Activated B cell treated with CpG ODN at 0.5 μM for 24 hours (primary cell): ENCODE data around the gene BBLN. TPM values are rescaled to one million over a fixed set of nuclear protein-coding genes. Genes with fewer than 3 reads are reported as not detected.

Experiments
- ATAC-seq: fragments of 200-7000 bp; cut with Tn5 transposase; one replicate; pipeline ENCODE4 v1.10.0; 2021; ENCODE audit warnings: low read depth, mild to moderate bottlenecking, moderate library complexity
- CTCF ChIA-PET: fragments of 350-600 bp; sonication (Branson Sonifier 250); formaldehyde crosslinking; loops from one replicate; lab custom pipeline; 2021; ENCODE audit warnings: antibody characterized with exemption; lab: Charles Lee
- POLR2A ChIA-PET: fragments of 350-600 bp; sonication (Branson Sonifier 250); formaldehyde crosslinking; loops from one replicate; lab custom pipeline; 2021; ENCODE audit warnings: antibody characterized with exemption; lab: Charles Lee
- DNase-seq: peaks from one replicate; pipeline ENCODE4 v3.0.0; 2022
- H3K27ac Mint-ChIP-seq: one replicate; pipeline ENCODE4 v1.8.0; 2020; ENCODE audit warnings: mixed read lengths
- H3K27me3 Mint-ChIP-seq: one replicate; pipeline ENCODE4 v1.8.0; 2021; ENCODE audit warnings: mixed read lengths
- H3K36me3 Mint-ChIP-seq: one replicate; pipeline ENCODE4 v1.8.0; 2021; ENCODE audit warnings: low read depth, mixed read lengths
- H3K4me1 Mint-ChIP-seq: one replicate; pipeline ENCODE4 v1.8.0; 2021; ENCODE audit warnings: mixed read lengths
- H3K4me3 Mint-ChIP-seq: one replicate; pipeline ENCODE4 v1.8.0; 2020; ENCODE audit warnings: mild to moderate bottlenecking, mixed read lengths
- H3K9me3 Mint-ChIP-seq: one replicate; pipeline ENCODE4 v1.8.0; 2020; ENCODE audit warnings: mixed read lengths
- CTCF ChIP-seq: fragments of 200-600 bp; IDR thresholded peaks from one replicate; pipeline ENCODE4 v1.8.0; 2022; ENCODE audit warnings: antibody characterized with exemption, mild to moderate bottlenecking
- intact Hi-C: fragments of 100-400 bp; cut with micrococcal nuclease; formaldehyde crosslinking; loops from one replicate; pipeline ENCODE4 v1.15.1; 2024
- total RNA-seq: library from RNA; stranded (reverse); gene quantifications from 2 replicates; pipeline ENCODE4 v1.2.3, GENCODE V29; 2022

BBLN gene
- total RNA-seq, 1 donor from 2014 or later: 47.7 TPM

- no peaks in the 10 kb centered on the region for H3K27me3 Mint-ChIP-seq
- H3K36me3 Mint-ChIP-seq: peaks cover 39% of the 10 kb centered on the region
- no peak for DNase-seq
- no peak overlapping the region for H3K27ac Mint-ChIP-seq
- intact Hi-C loops: loop anchor here (5.0 kb wide), 1 partner anchor 136 kb away; the partner anchor contains the start of gene EEIG1
- no peaks in the 10 kb centered on the region for H3K9me3 Mint-ChIP-seq
- ChIA-PET CTCF (interaction anchor here (1.0 to 4.3 kb wide), 10 partner anchors 10 to 176 kb away, joined by 3 to 39 read pairs (median 6); partner anchors contain the start of genes NAIF1 and PTGES2), POLR2A (interaction anchor here (0.5 to 3.4 kb wide), 2 partner anchors 11 to 566 kb away, joined by 4 to 16 read pairs; no protein-coding TSS in a partner anchor)
- ATAC-seq: no peak
- H3K4me3 Mint-ChIP-seq: no peak overlapping the region
- H3K4me1 Mint-ChIP-seq: peaks cover 41% of the 10 kb centered on the region
- no peak for TF ChIP-seq CTCF
Measured at GRCh38 chr9:128118472-128118857, 41.6 kb upstream of the BBLN start.

GRCh38 chr9:128118971-128119665 lies 40.9 kb upstream of the BBLN start:
- Mint-ChIP-seq H3K4me3 (no peak overlapping the region), H3K27me3 (no peaks in the 10 kb centered on the region), H3K9me3 (no peaks in the 10 kb centered on the region), H3K27ac (no peak overlapping the region), H3K4me1 (peaks cover 38% of the 10 kb centered on the region), H3K36me3 (peaks cover 37% of the 10 kb centered on the region)
- DNase-seq (no peak), ATAC-seq (no peak)
- intact Hi-C loops: loop anchor here (5.0 kb wide), 1 partner anchor 137 kb away; the partner anchor contains the start of gene EEIG1
- ChIA-PET CTCF (interaction anchor here (0.9 kb wide), 1 partner anchor 67 kb away, joined by 5 read pairs; no protein-coding TSS in a partner anchor), POLR2A (interaction anchor here (0.7 kb wide), 1 partner anchor 114 kb away, joined by 3 read pairs; no protein-coding TSS in a partner anchor)
- no peak for TF ChIP-seq CTCF

- no peak for ATAC-seq
- CTCF ChIA-PET: interaction anchor here (0.9 kb wide), 1 partner anchor 68 kb away, joined by 5 read pairs; no protein-coding TSS in a partner anchor
- H3K27me3 Mint-ChIP-seq: no peaks in the 10 kb centered on the region
- H3K4me3 Mint-ChIP-seq: no peak overlapping the region
- peaks cover 42% of the 10 kb centered on the region for H3K36me3 Mint-ChIP-seq
- no peak for TF ChIP-seq CTCF
- no peak overlapping the region for H3K27ac Mint-ChIP-seq
- DNase-seq: no peak
- peaks cover 32% of the 10 kb centered on the region for H3K4me1 Mint-ChIP-seq
- intact Hi-C loops: loop anchor here (10.0 kb wide), 1 partner anchor 895 kb away; no protein-coding TSS in a partner anchor
- H3K9me3 Mint-ChIP-seq: no peaks in the 10 kb centered on the region
- POLR2A ChIA-PET: interaction anchor here (0.5 to 0.7 kb wide), 3 partner anchors 10 to 113 kb away, joined by 3 read pairs; no protein-coding TSS in a partner anchor
Measured at GRCh38 chr9:128120061-128120740, 39.9 kb upstream of the BBLN start.

GRCh38 chr9:128120741-128121465 lies 39.2 kb upstream of the BBLN start:
- Mint-ChIP-seq H3K36me3 (peaks cover 42% of the 10 kb centered on the region), H3K27me3 (no peaks in the 10 kb centered on the region), H3K27ac (no peak overlapping the region), H3K4me1 (peaks cover 32% of the 10 kb centered on the region), H3K9me3 (no peaks in the 10 kb centered on the region), H3K4me3 (no peak overlapping the region)
- no peak for DNase-seq
- TF ChIP-seq CTCF: no peak
- intact Hi-C loops: loop anchor here (10.0 kb wide), 1 partner anchor 896 kb away; no protein-coding TSS in a partner anchor
- no peak for ATAC-seq
- ChIA-PET POLR2A (interaction anchor here (0.5 kb wide), 1 partner anchor 11 kb away, joined by 3 read pairs; no protein-coding TSS in a partner anchor), CTCF (no interaction called here)
